GM18861 (cell line): ENCODE results near the gene CTNS.

Experiments used
- ATAC-seq: cut with Tn5 transposase; IDR thresholded peaks from one replicate; pipeline ENCODE4 v1.9.1; 2021; ENCODE audit not compliant: unreplicated experiment

The CTNS gene

GRCh38 chr17:3708366-3708765 lies 71.8 kb downstream of the CTNS start:
- no peak for ATAC-seq

GRCh38 chr17:3710951-3711383 lies 74.4 kb downstream of the CTNS start:
- ATAC-seq, result peak; percentile 92
